OCI-LY7 (cell line): Measurements from ENCODE around the gene KDSR.

Experiments used
- CTCF ChIP-seq: fragments of 200-600 bp; sonication (generic); conservative IDR thresholded peaks from 2 replicates; pipeline ENCODE4 v1.5.1; 2014; ENCODE audit warnings: mild to moderate bottlenecking, antibody characterized with exemption, low read length, moderate library complexity, mixed read lengths
- EZH2phosphoT487 ChIP-seq: fragments of 200-600 bp; sonication (generic); IDR thresholded peaks from 2 replicates; pipeline ENCODE4 v1.6.1; 2018; ENCODE audit warnings: low read depth, borderline replicate concordance, mild to moderate bottlenecking, mixed run types, antibody characterized with exemption, low read length, moderate library complexity, mixed read lengths

GRCh38 chr18:63410792-63411191 is 43.8 kb upstream of the KDSR start:
- TF ChIP-seq CTCF = no peak
- TF ChIP-seq EZH2phosphoT487 = no peak
